SH-SY5Y (cell line): ENCODE results near the gene STX10.

Source experiments
- GATA2 ChIP-seq: IDR thresholded peaks from 2 replicates; pipeline ENCODE4 v1.6.1; 2011; ENCODE audit warnings: mild to moderate bottlenecking, low read depth, low read length
- GATA3 ChIP-seq: IDR thresholded peaks from 2 replicates; pipeline ENCODE4 v1.6.1; 2011; ENCODE audit warnings: low read depth, mild to moderate bottlenecking, low read length, moderate library complexity

DNA sequence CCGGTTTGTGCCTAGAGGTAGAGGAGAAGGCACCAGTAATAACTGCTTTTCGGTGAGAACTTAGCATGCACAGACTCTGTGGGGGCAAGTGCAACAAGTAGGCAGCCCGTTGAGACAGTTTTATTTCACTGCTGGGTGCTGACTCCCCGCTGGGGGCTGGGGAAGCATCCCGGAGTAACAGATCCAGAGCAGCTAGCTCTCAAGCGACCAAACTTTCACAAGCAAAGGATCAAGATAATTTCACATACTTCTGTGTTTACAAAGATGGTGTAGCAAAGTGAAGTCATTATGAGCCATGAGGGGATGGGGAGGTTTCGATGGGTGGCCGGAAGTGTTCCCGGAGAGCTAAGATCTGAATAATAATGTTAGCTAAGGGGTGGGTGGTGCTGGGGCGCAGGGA lies 29.4 kb downstream of the STX10 start:
- TF ChIP-seq GATA3 (no peak), GATA2 (no peak)
